A549 (cell line): ENCODE measurements around the gene NLRP4.

ENCODE experiments used
- CTCF ChIP-seq: fragments of >200 bp; sonication (Bioruptor Twin); formaldehyde crosslinking; IDR thresholded peaks from 3 replicates; pipeline ENCODE4 v1.5.1; 2016
- ELK1 ChIP-seq: fragments of 150-350 bp; IDR thresholded peaks from 2 replicates; pipeline ENCODE4 v1.6.1; 2014; ENCODE audit warnings: low read depth, mild to moderate bottlenecking, low read length
- FOSL2 ChIP-seq, 2 experiments: fragments of 450-650 bp in 1 of 2; fragments of >200 bp in 1 of 2; sonication (Bioruptor Twin) in 1 of 2; formaldehyde crosslinking; IDR thresholded peaks; 2 replicates each; pipeline versions ENCODE4 v1.5.0 to v1.6.1; 2016 to 2020; ENCODE audit warnings: mild to moderate bottlenecking in 1 of 2, moderate library complexity in 1 of 2
- MAX ChIP-seq: IDR thresholded peaks from 2 replicates; pipeline ENCODE4 v1.6.1; 2012
- POLR2A ChIP-seq: IDR thresholded peaks from 2 replicates; pipeline ENCODE4 v1.6.1; 2012; ENCODE audit warnings: mild to moderate bottlenecking, low read length

- TF ChIP-seq CTCF (no peak), ELK1 (no peak), FOSL2 (IDR thresholded peaks at IDR 0.05) (no peak), FOSL2 (CRISPR knock-in tag; IDR thresholded peaks at IDR 0.05) (no peak), MAX (no peak), POLR2A (no peak)
Measured at GRCh38 chr19:55901369-55902079, 65.2 kb downstream of the NLRP4 start.
